WTC11 (cell line): ENCODE results near the gene PACSIN1. TPM values are rescaled to one million over a fixed set of nuclear protein-coding genes. Genes with fewer than 3 reads are reported as not detected.

Source experiments
- ATAC-seq: fragments of 200-7000 bp; cut with Tn5 transposase; 2 replicates; pipeline ENCODE4 v1.10.0; 2021; ENCODE audit warnings: mild to moderate bottlenecking, moderate library complexity
- CTCF ChIA-PET: fragments of 300-600 bp; sonication (Branson Sonifier 250); formaldehyde crosslinking; loops from one replicate; lab custom pipeline; 2021; ENCODE audit warnings: antibody characterized with exemption; lab: Charles Lee
- POLR2A ChIA-PET: fragments of 350-600 bp; sonication (Branson Sonifier 250); formaldehyde crosslinking; loops from one replicate; lab custom pipeline; 2021; ENCODE audit warnings: antibody characterized with exemption; lab: Charles Lee
- DNase-seq: peaks from one replicate; pipeline ENCODE4 v3.0.0; 2021; ENCODE audit warnings: low spot score
- H3K27ac Mint-ChIP-seq: 2 replicates; pipeline ENCODE4 v1.8.0; 2021; ENCODE audit warnings: mixed read lengths
- H3K27me3 Mint-ChIP-seq: 2 replicates; pipeline ENCODE4 v1.8.0; 2021; ENCODE audit warnings: low read depth, mild to moderate bottlenecking, moderate library complexity, mixed read lengths
- H3K36me3 Mint-ChIP-seq: 2 replicates; pipeline ENCODE4 v1.8.0; 2021; ENCODE audit warnings: mixed read lengths
- H3K4me1 Mint-ChIP-seq: 2 replicates; pipeline ENCODE4 v1.8.0; 2022; ENCODE audit warnings: mixed read lengths
- H3K4me3 Mint-ChIP-seq: 2 replicates; pipeline ENCODE4 v1.8.0; 2021; ENCODE audit warnings: mild to moderate bottlenecking, moderate library complexity, mixed read lengths
- H3K9me3 Mint-ChIP-seq: 2 replicates; pipeline ENCODE4 v1.8.0; 2021; ENCODE audit warnings: mixed read lengths
- CDX4 ChIP-seq: fragments of 250-450 bp; sonication (Bioruptor Pico); IDR thresholded peaks from 2 replicates; pipeline ENCODE4 v1.9.0; 2021; ENCODE audit warnings: moderate library complexity, mild to moderate bottlenecking, inconsistent platforms, borderline replicate concordance
- EMX1 ChIP-seq: fragments of 250-450 bp; sonication (Bioruptor Pico); IDR thresholded peaks from 2 replicates; pipeline ENCODE4 v1.8.0; 2021; ENCODE audit warnings: mild to moderate bottlenecking
- ESRRA ChIP-seq: sonication (generic); formaldehyde crosslinking; IDR thresholded peaks from 2 replicates; pipeline ENCODE4 v1.8.1; 2022; ENCODE audit warnings: mild to moderate bottlenecking, missing genetic modification reagents, borderline replicate concordance
- ETV6 ChIP-seq: sonication (generic); formaldehyde crosslinking; IDR thresholded peaks from 2 replicates; pipeline ENCODE4 v1.8.1; 2022; ENCODE audit warnings: mild to moderate bottlenecking, missing genetic modification reagents
- FOXP1 ChIP-seq: sonication (generic); formaldehyde crosslinking; IDR thresholded peaks from 2 replicates; pipeline ENCODE4 v1.8.0; 2022; ENCODE audit warnings: missing genetic modification reagents, mild to moderate bottlenecking, moderate library complexity, borderline replicate concordance
- GABPB1 ChIP-seq: sonication (generic); formaldehyde crosslinking; IDR thresholded peaks from 2 replicates; pipeline ENCODE4 v1.8.1; 2023; ENCODE audit warnings: mild to moderate bottlenecking, missing genetic modification reagents
- GRHL2 ChIP-seq: fragments of 250-450 bp; sonication (Bioruptor Pico); IDR thresholded peaks from 2 replicates; pipeline ENCODE4 v1.8.0; 2022; ENCODE audit warnings: mild to moderate bottlenecking, moderate library complexity; ENCODE audit not compliant: insufficient replicate concordance, severe bottlenecking
- HMGXB4 ChIP-seq: sonication (generic); formaldehyde crosslinking; IDR thresholded peaks from 2 replicates; pipeline ENCODE4 v1.8.1; 2023; ENCODE audit warnings: mild to moderate bottlenecking, moderate library complexity, missing genetic modification reagents
- IRF2 ChIP-seq: sonication (generic); formaldehyde crosslinking; IDR thresholded peaks from 2 replicates; pipeline ENCODE4 v1.8.0; 2022; ENCODE audit warnings: low read depth, missing genetic modification reagents, borderline replicate concordance
- MLX ChIP-seq: sonication (generic); formaldehyde crosslinking; IDR thresholded peaks from 2 replicates; pipeline ENCODE4 v1.8.1; 2023; ENCODE audit warnings: mild to moderate bottlenecking, missing genetic modification reagents, moderate library complexity
- NFE2L1 ChIP-seq: sonication (generic); formaldehyde crosslinking; IDR thresholded peaks from 2 replicates; pipeline ENCODE4 v1.8.1; 2023; ENCODE audit warnings: missing genetic modification reagents
- NFYB ChIP-seq: sonication (generic); formaldehyde crosslinking; conservative IDR thresholded peaks from 2 replicates; pipeline ENCODE4 v1.8.0; 2022; ENCODE audit warnings: low read depth, missing genetic modification reagents
- NR2C2 ChIP-seq: sonication (generic); formaldehyde crosslinking; IDR thresholded peaks from 2 replicates; pipeline ENCODE4 v1.8.0; 2022; ENCODE audit warnings: mild to moderate bottlenecking, missing genetic modification reagents
- NR3C1 ChIP-seq: sonication (generic); formaldehyde crosslinking; conservative IDR thresholded peaks from 2 replicates; pipeline ENCODE4 v1.8.1; 2023; ENCODE audit warnings: low read depth, mild to moderate bottlenecking, missing genetic modification reagents
- PRRX2 ChIP-seq: fragments of 250-450 bp; sonication (Bioruptor Pico); IDR thresholded peaks from 2 replicates; pipeline ENCODE4 v1.8.0; 2021; ENCODE audit warnings: mild to moderate bottlenecking
- SP1 ChIP-seq: sonication (generic); formaldehyde crosslinking; conservative IDR thresholded peaks from 2 replicates; pipeline ENCODE4 v1.8.1; 2022; ENCODE audit warnings: missing genetic modification reagents
- ZBTB21 ChIP-seq: sonication (generic); formaldehyde crosslinking; IDR thresholded peaks from 2 replicates; pipeline ENCODE4 v1.8.1; 2023; ENCODE audit warnings: mild to moderate bottlenecking, missing genetic modification reagents, borderline replicate concordance
- ZBTB43 ChIP-seq: sonication (generic); formaldehyde crosslinking; IDR thresholded peaks from 2 replicates; pipeline ENCODE4 v1.8.1; 2023; ENCODE audit warnings: mild to moderate bottlenecking, missing genetic modification reagents
- ZNF232 ChIP-seq: sonication (generic); formaldehyde crosslinking; IDR thresholded peaks from 2 replicates; pipeline ENCODE4 v1.8.0; 2022; ENCODE audit warnings: mild to moderate bottlenecking, missing genetic modification reagents
- ZNF396 ChIP-seq: fragments of 250-450 bp; sonication (Bioruptor Pico); IDR thresholded peaks from 2 replicates; pipeline ENCODE4 v1.8.0; 2021; ENCODE audit warnings: mild to moderate bottlenecking, moderate library complexity, borderline replicate concordance
- total RNA-seq: library from RNA; stranded (reverse); gene quantifications from 3 replicates; pipeline ENCODE4 v1.2.3, GENCODE V29; 2021
- TF ChIP-seq, protein P1 (sequence below): fragments of 250-450 bp; sonication (Bioruptor Pico); IDR thresholded peaks from 2 replicates; pipeline ENCODE4 v1.9.0; 2021; ENCODE audit warnings: mild to moderate bottlenecking
- TF ChIP-seq, protein P2 (sequence below): fragments of 250-450 bp; sonication (Bioruptor Pico); IDR thresholded peaks from 2 replicates; pipeline ENCODE4 v1.8.0; 2021; ENCODE audit warnings: mild to moderate bottlenecking
- TF ChIP-seq, protein P3 (sequence below): sonication (generic); formaldehyde crosslinking; conservative IDR thresholded peaks from 2 replicates; pipeline ENCODE4 v1.8.1; 2022; ENCODE audit warnings: mild to moderate bottlenecking, missing genetic modification reagents

PACSIN1 gene
- total RNA-seq, 1 experiment from 2014 or later: 12.6 TPM

GRCh38 chr6:34516391-34517324 is 50.8 kb downstream of the PACSIN1 start:
- TF ChIP-seq, protein P1, sequence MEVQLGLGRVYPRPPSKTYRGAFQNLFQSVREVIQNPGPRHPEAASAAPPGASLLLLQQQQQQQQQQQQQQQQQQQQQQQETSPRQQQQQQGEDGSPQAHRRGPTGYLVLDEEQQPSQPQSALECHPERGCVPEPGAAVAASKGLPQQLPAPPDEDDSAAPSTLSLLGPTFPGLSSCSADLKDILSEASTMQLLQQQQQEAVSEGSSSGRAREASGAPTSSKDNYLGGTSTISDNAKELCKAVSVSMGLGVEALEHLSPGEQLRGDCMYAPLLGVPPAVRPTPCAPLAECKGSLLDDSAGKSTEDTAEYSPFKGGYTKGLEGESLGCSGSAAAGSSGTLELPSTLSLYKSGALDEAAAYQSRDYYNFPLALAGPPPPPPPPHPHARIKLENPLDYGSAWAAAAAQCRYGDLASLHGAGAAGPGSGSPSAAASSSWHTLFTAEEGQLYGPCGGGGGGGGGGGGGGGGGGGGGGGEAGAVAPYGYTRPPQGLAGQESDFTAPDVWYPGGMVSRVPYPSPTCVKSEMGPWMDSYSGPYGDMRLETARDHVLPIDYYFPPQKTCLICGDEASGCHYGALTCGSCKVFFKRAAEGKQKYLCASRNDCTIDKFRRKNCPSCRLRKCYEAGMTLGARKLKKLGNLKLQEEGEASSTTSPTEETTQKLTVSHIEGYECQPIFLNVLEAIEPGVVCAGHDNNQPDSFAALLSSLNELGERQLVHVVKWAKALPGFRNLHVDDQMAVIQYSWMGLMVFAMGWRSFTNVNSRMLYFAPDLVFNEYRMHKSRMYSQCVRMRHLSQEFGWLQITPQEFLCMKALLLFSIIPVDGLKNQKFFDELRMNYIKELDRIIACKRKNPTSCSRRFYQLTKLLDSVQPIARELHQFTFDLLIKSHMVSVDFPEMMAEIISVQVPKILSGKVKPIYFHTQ (CRISPR knock-in tag): no peak
- TF ChIP-seq ZBTB21 (CRISPR knock-in tag): no peak
- no peak for TF ChIP-seq HMGXB4 (CRISPR knock-in tag)
- TF ChIP-seq NFE2L1 (CRISPR knock-in tag): no peak
- no peak for TF ChIP-seq MLX (CRISPR knock-in tag)
- no peak for TF ChIP-seq CDX4 (CRISPR knock-in tag)
- TF ChIP-seq EMX1 (CRISPR knock-in tag): no peak
- TF ChIP-seq ESRRA: no peak
- no peaks in the 10 kb centered on the region for H3K9me3 Mint-ChIP-seq
- H3K27ac Mint-ChIP-seq: peak overlapping the region; percentile 76; the same call in 1 of the 2 replicates
- no peak overlapping the region for H3K4me3 Mint-ChIP-seq
- H3K36me3 Mint-ChIP-seq: no peaks in the 10 kb centered on the region
- peaks cover 28% of the 10 kb centered on the region for H3K4me1 Mint-ChIP-seq
- DNase-seq (peak; percentile 10), ATAC-seq (no peak)
- POLR2A ChIA-PET: no interaction called here
- CTCF ChIA-PET: interaction anchor here (0.5 to 1.8 kb wide), 3 partner anchors 41 to 273 kb away, joined by 3 to 7 read pairs (median 4); no protein-coding TSS in a partner anchor
- H3K27me3 Mint-ChIP-seq: peaks cover 3% of the 10 kb centered on the region

- no peak overlapping the region for H3K27ac Mint-ChIP-seq
- peaks cover 3% of the 10 kb centered on the region for H3K27me3 Mint-ChIP-seq
- H3K36me3 Mint-ChIP-seq: no peaks in the 10 kb centered on the region
- no peaks in the 10 kb centered on the region for H3K9me3 Mint-ChIP-seq
- peaks cover 28% of the 10 kb centered on the region for H3K4me1 Mint-ChIP-seq
- CTCF ChIA-PET: interaction anchor here (1.4 kb wide), 1 partner anchor 42 kb away, joined by 3 read pairs; no protein-coding TSS in a partner anchor
- no peak for DNase-seq
- TF ChIP-seq NR3C1 (CRISPR knock-in tag) (no peak), NR2C2 (CRISPR knock-in tag) (no peak), SP1 (no peak), ZBTB43 (CRISPR knock-in tag) (no peak), ETV6 (CRISPR knock-in tag) (no peak), GRHL2 (no peak), PRRX2 (CRISPR knock-in tag) (no peak), ZNF232 (CRISPR knock-in tag) (no peak), FOXP1 (CRISPR knock-in tag) (no peak), IRF2 (no peak), ZNF396 (CRISPR knock-in tag) (no peak), NFYB (no peak), GABPB1 (CRISPR knock-in tag) (no peak)
- TF ChIP-seq, protein P2, sequence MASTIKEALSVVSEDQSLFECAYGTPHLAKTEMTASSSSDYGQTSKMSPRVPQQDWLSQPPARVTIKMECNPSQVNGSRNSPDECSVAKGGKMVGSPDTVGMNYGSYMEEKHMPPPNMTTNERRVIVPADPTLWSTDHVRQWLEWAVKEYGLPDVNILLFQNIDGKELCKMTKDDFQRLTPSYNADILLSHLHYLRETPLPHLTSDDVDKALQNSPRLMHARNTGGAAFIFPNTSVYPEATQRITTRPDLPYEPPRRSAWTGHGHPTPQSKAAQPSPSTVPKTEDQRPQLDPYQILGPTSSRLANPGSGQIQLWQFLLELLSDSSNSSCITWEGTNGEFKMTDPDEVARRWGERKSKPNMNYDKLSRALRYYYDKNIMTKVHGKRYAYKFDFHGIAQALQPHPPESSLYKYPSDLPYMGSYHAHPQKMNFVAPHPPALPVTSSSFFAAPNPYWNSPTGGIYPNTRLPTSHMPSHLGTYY (CRISPR knock-in tag): no peak
- TF ChIP-seq, protein P3, sequence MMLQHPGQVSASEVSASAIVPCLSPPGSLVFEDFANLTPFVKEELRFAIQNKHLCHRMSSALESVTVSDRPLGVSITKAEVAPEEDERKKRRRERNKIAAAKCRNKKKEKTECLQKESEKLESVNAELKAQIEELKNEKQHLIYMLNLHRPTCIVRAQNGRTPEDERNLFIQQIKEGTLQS: no peak
- POLR2A ChIA-PET: no interaction called here
- H3K4me3 Mint-ChIP-seq: no peak overlapping the region
- ATAC-seq: no peak
Observed at GRCh38 chr6:34517461-34517881, 51.6 kb downstream of the PACSIN1 start.
